Epithelial cell of proximal tubule (primary cell): ENCODE measurements around the gene KTI12. TPM values are rescaled to one million over a fixed set of nuclear protein-coding genes. Genes with fewer than 3 reads are reported as not detected.
"Not testable (repeated sequence)": the region's sequence is repeated elsewhere in the genome, so short reads cannot be mapped to it uniquely, and the experiment has no call there.

Source experiments
- DNase-seq: peaks from one replicate; pipeline ENCODE4 v3.0.0-alpha.2; 2011; ENCODE audit warnings: low read depth
- H3K4me3 ChIP-seq: 2 replicates; pipeline ENCODE4 v1.5.1; 2011; ENCODE audit warnings: low read depth, mild to moderate bottlenecking, low read length
- total RNA-seq: library from RNA; depleted of rRNA; stranded (reverse); fragments of >200 nt; gene quantifications from 2 replicates; pipeline ENCODE4 v1.2.3, GENCODE V29; 2015
- TF ChIP-seq, protein P1 (sequence below): conservative IDR thresholded peaks from 2 replicates; pipeline ENCODE4 v1.5.1; 2012; ENCODE audit warnings: low read depth, mild to moderate bottlenecking, low read length

Gene KTI12
- total RNA-seq, 1 donor from 2014 or later: 10.4 TPM

DNA sequence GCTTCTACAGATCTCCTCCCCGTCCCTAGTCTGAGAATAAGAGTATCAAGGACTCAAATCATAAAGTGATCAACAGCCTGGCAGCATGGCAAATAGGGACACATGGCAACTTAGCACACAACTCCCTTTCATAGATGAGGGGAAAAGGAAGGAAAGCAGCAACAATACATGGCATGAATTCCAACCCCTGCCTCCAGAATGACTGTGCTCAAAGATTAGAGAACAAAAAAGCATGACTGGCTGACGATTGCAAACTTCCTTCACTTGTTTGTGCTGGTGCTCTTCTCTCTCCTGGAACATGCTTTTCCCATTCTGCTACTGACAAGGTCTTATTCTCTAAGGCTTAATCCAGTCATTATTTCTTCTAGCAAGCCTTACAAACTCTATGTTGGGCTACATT is 11.5 kb downstream of the KTI12 start:
- H3K4me3 ChIP-seq: no peak overlapping the region
- no peak for DNase-seq
- TF ChIP-seq, protein P1, sequence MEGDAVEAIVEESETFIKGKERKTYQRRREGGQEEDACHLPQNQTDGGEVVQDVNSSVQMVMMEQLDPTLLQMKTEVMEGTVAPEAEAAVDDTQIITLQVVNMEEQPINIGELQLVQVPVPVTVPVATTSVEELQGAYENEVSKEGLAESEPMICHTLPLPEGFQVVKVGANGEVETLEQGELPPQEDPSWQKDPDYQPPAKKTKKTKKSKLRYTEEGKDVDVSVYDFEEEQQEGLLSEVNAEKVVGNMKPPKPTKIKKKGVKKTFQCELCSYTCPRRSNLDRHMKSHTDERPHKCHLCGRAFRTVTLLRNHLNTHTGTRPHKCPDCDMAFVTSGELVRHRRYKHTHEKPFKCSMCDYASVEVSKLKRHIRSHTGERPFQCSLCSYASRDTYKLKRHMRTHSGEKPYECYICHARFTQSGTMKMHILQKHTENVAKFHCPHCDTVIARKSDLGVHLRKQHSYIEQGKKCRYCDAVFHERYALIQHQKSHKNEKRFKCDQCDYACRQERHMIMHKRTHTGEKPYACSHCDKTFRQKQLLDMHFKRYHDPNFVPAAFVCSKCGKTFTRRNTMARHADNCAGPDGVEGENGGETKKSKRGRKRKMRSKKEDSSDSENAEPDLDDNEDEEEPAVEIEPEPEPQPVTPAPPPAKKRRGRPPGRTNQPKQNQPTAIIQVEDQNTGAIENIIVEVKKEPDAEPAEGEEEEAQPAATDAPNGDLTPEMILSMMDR: no peak

DNA sequence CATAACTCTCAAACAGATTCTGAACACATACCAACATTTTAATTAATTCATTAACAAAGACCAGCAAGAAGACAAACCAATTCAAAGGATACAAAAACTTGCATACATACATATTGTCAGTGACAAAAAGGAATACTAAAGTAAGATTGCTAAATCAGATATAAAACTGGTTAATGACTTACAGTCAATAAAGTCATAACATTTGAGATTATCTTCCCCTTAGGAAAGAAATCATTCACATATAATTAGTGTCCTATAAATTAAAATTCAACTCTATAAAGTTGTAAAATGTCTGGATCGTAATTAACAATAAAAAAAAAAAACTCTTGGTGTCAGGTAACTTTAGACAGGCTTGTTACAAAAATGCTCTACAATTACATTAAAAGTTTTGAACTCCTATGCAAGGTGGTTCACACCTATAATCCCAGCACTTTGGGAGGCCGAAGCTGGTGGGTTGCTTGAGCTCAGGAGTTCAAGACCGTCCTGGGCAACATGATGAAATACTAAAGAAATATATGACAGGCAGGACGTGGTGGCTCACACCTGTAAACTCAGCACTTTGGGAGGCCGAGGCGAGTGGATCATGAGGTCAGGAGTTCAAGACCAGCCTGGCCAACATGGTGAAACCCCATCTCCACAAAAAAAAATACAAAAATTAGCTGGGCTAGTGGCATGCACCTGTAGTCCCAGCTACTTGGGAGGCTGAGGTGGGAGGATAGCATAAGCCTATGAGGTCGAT is 25.4 kb downstream of the KTI12 start:
- no peak overlapping the region for H3K4me3 ChIP-seq
- no peak for DNase-seq
- TF ChIP-seq, protein P1: no peak

- H3K4me3 ChIP-seq: no peak overlapping the region
- TF ChIP-seq, protein P1: no peak
- DNase-seq: peak; percentile 15
Measured at GRCh38 chr1:52007215-52008002, 26.2 kb downstream of the KTI12 start.

GRCh38 chr1:52006081-52006553 is 27.5 kb downstream of the KTI12 start:
- DNase-seq: peak; percentile 10
- peak overlapping the region; percentile 27 for H3K4me3 ChIP-seq

GRCh38 chr1:52005548-52005947 is 28.1 kb downstream of the KTI12 start:
- not testable (repeated sequence) for H3K4me3 ChIP-seq
- peak; percentile 55 for DNase-seq

- DNase-seq: no peak
- TF ChIP-seq, protein P1: no peak
- no peak overlapping the region for H3K4me3 ChIP-seq
Measured at GRCh38 chr1:52003877-52004276, 29.7 kb downstream of the KTI12 start.

GRCh38 chr1:52002038-52002917 is 31.3 kb downstream of the KTI12 start:
- no peak overlapping the region for H3K4me3 ChIP-seq
- TF ChIP-seq, protein P1: peak; percentile 95
- peak; percentile 66 for DNase-seq
